Stimulated activated CD4-positive, alpha-beta T cell treated with anti-CD3 and anti-CD28 coated beads, Interleukin-4, amount 100 ng/mL, for 1 hour (primary cell): ENCODE measurements around the gene H3-3A.
"Not testable (repeated sequence)": the region's sequence is repeated elsewhere in the genome, so short reads cannot be mapped to it uniquely, and the experiment has no call there.

Source experiments
- DNase-seq: peaks from one replicate; pipeline ENCODE4 v3.0.0-alpha.2; 2020

The H3-3A gene

GRCh38 chr1:226086776-226087175 lies 24.3 kb downstream of the H3-3A start:
- no peak for DNase-seq

GRCh38 chr1:226091461-226091860 lies 28.9 kb downstream of the H3-3A start:
- DNase-seq = no peak

- DNase-seq = not testable (repeated sequence)
These were observed 29.7 kb downstream of the H3-3A start for GRCh38 chr1:226092048-226092820.

GRCh38 chr1:226092965-226093364 lies 30.4 kb downstream of the H3-3A start:
- DNase-seq = no peak

GRCh38 chr1:226093621-226094020 lies 31.1 kb downstream of the H3-3A start:
- DNase-seq = no peak

- DNase-seq = no peak
These were observed 31.9 kb downstream of the H3-3A start for GRCh38 chr1:226094451-226094850.

GRCh38 chr1:226095286-226095685 lies 32.8 kb downstream of the H3-3A start:
- DNase-seq = no peak

- DNase-seq = no peak
These were observed 35.5 kb downstream of the H3-3A start for GRCh38 chr1:226097866-226098625.

GRCh38 chr1:226098870-226099835 lies 36.6 kb downstream of the H3-3A start:
- no peak for DNase-seq

- DNase-seq = peak; percentile 57
These were observed 38.2 kb downstream of the H3-3A start for GRCh38 chr1:226100436-226101391.

GRCh38 chr1:226104671-226105121 lies 42.2 kb downstream of the H3-3A start:
- no peak for DNase-seq

GRCh38 chr1:226107471-226108460 lies 45.2 kb downstream of the H3-3A start:
- no peak for DNase-seq

GRCh38 chr1:226108935-226109828 lies 46.7 kb downstream of the H3-3A start:
- DNase-seq = no peak

- DNase-seq = peak; percentile 79
These were observed 47.3 kb downstream of the H3-3A start for GRCh38 chr1:226109829-226110248.

- DNase-seq = peak; percentile 65
These were observed 48.0 kb downstream of the H3-3A start for GRCh38 chr1:226110249-226111097.

- no peak for DNase-seq
These were observed 48.8 kb downstream of the H3-3A start for GRCh38 chr1:226111098-226111882.

GRCh38 chr1:226111883-226112261 lies 49.4 kb downstream of the H3-3A start:
- DNase-seq = no peak

GRCh38 chr1:226112626-226113025 lies 50.1 kb downstream of the H3-3A start:
- DNase-seq = no peak
